HEK293 (cell line): ENCODE data around the gene PARD3.

Source experiments
- CTCF ChIA-PET: fragments of 350-600 bp; formaldehyde crosslinking; extraction: SDS; loops from one replicate; lab custom pipeline; 2021; ENCODE audit warnings: antibody characterized with exemption; lab: Yijun Ruan, JAX
- POLR2A ChIA-PET: fragments of 300-600 bp; formaldehyde crosslinking; extraction: SDS; loops from one replicate; lab custom pipeline; 2020; ENCODE audit warnings: antibody characterized with exemption, inconsistent platforms; lab: Yijun Ruan, JAX
- H3K27ac ChIP-seq: fragments of 200-500 bp; sonication (Bioruptor generic); 2 replicates; pipeline ENCODE4 v1.5.1; 2014; ENCODE audit warnings: low read depth, low read length, control low read depth, inconsistent platforms; ENCODE audit errors: extremely low read depth
- H3K36me3 ChIP-seq, 2 experiments: fragments of 200-500 bp in 1 of 2; sonication (Bioruptor generic) in 1 of 2; 1 replicate in 1 of 2; 2 replicates in 1 of 2; pipeline ENCODE4 v1.5.1; 2014 to 2017; ENCODE audit warnings: inconsistent platforms in 2 of 2, low read length in 2 of 2; ENCODE audit not compliant: control insufficient read depth in 2 of 2, insufficient read depth in 1 of 2
- H3K4me1 ChIP-seq: fragments of 200-500 bp; sonication (Bioruptor generic); 2 replicates; pipeline ENCODE4 v1.5.1; 2014; ENCODE audit warnings: mild to moderate bottlenecking, low read length, inconsistent platforms; ENCODE audit not compliant: control insufficient read depth, insufficient read depth
- H3K4me3 ChIP-seq: 2 replicates; pipeline ENCODE4 v1.5.1; 2011; ENCODE audit warnings: low read depth, mild to moderate bottlenecking, control low read depth, low read length, moderate library complexity
- H3K9me3 ChIP-seq: fragments of 200-500 bp; sonication (Bioruptor generic); 2 replicates; pipeline ENCODE4 v1.5.1; 2014; ENCODE audit warnings: low read depth, low read length, inconsistent platforms; ENCODE audit not compliant: control insufficient read depth, insufficient read depth
- GLIS1 ChIP-seq: fragments of 450-650 bp; formaldehyde crosslinking; IDR thresholded peaks from 2 replicates; pipeline ENCODE4 v1.5.1; 2016; ENCODE audit warnings: missing biosample characterization, missing genetic modification characterization
- PRDM2 ChIP-seq: fragments of 450-650 bp; formaldehyde crosslinking; IDR thresholded peaks from 2 replicates; pipeline ENCODE4 v1.5.1; 2016; ENCODE audit warnings: missing biosample characterization, missing genetic modification characterization, borderline replicate concordance
- SP2 ChIP-seq: fragments of 450-650 bp; formaldehyde crosslinking; IDR thresholded peaks from 2 replicates; pipeline ENCODE4 v1.5.1; 2016; ENCODE audit warnings: missing biosample characterization, missing genetic modification characterization
- ZIC2 ChIP-seq: fragments of 450-650 bp; formaldehyde crosslinking; IDR thresholded peaks from 2 replicates; pipeline ENCODE4 v1.5.1; 2016; ENCODE audit warnings: missing biosample characterization, missing genetic modification characterization
- ZNF2 ChIP-seq: fragments of 450-650 bp; formaldehyde crosslinking; IDR thresholded peaks from 2 replicates; pipeline ENCODE4 v1.5.1; 2016; ENCODE audit warnings: missing biosample characterization, missing genetic modification characterization
- ZNF221 ChIP-seq: fragments of 450-650 bp; formaldehyde crosslinking; IDR thresholded peaks from 2 replicates; pipeline ENCODE4 v1.5.1; 2017; ENCODE audit warnings: missing biosample characterization, missing genetic modification characterization, borderline replicate concordance
- ZNF335 ChIP-seq: fragments of 450-650 bp; formaldehyde crosslinking; conservative IDR thresholded peaks from 2 replicates; pipeline ENCODE4 v1.5.1; 2016; ENCODE audit warnings: missing biosample characterization, missing genetic modification characterization
- ZNF366 ChIP-seq: fragments of 450-650 bp; formaldehyde crosslinking; conservative IDR thresholded peaks from 2 replicates; pipeline ENCODE4 v1.5.1; 2016; ENCODE audit warnings: missing biosample characterization, missing genetic modification characterization
- ZNF394 ChIP-seq: fragments of 450-650 bp; formaldehyde crosslinking; IDR thresholded peaks from 2 replicates; pipeline ENCODE4 v1.5.1; 2016; ENCODE audit warnings: missing biosample characterization, missing genetic modification characterization, mild to moderate bottlenecking, moderate library complexity, borderline replicate concordance
- ZNF48 ChIP-seq: fragments of 450-650 bp; formaldehyde crosslinking; IDR thresholded peaks from 2 replicates; pipeline ENCODE4 v1.5.1; 2016; ENCODE audit warnings: missing biosample characterization, missing genetic modification characterization
- ZNF521 ChIP-seq: fragments of 450-650 bp; formaldehyde crosslinking; IDR thresholded peaks from 2 replicates; pipeline ENCODE4 v1.5.1; 2017; ENCODE audit warnings: missing biosample characterization, mild to moderate bottlenecking, missing genetic modification characterization
- ZNF571 ChIP-seq: fragments of 450-650 bp; formaldehyde crosslinking; IDR thresholded peaks from 2 replicates; pipeline ENCODE4 v1.5.0; 2017; ENCODE audit warnings: missing biosample characterization, missing genetic modification characterization
- ZNF621 ChIP-seq: fragments of 450-650 bp; formaldehyde crosslinking; IDR thresholded peaks from 2 replicates; pipeline ENCODE4 v1.5.1; 2017; ENCODE audit warnings: missing biosample characterization, missing genetic modification characterization
- ZNF624 ChIP-seq: fragments of 450-650 bp; formaldehyde crosslinking; IDR thresholded peaks from 2 replicates; pipeline ENCODE4 v1.5.1; 2017; ENCODE audit warnings: missing biosample characterization, missing genetic modification characterization
- ZSCAN5A ChIP-seq: fragments of 450-650 bp; formaldehyde crosslinking; IDR thresholded peaks from 2 replicates; pipeline ENCODE4 v1.5.1; 2016; ENCODE audit warnings: missing biosample characterization, missing genetic modification characterization
- TF ChIP-seq, protein P1 (sequence below): fragments of 450-650 bp; formaldehyde crosslinking; IDR thresholded peaks from 2 replicates; pipeline ENCODE4 v1.5.1; 2017; ENCODE audit warnings: missing biosample characterization, missing genetic modification characterization
- TF ChIP-seq, protein P2 (sequence below): fragments of 450-650 bp; formaldehyde crosslinking; IDR thresholded peaks from 2 replicates; pipeline ENCODE4 v1.5.1; 2016; ENCODE audit warnings: missing biosample characterization, missing genetic modification characterization
- TF ChIP-seq, protein P3 (sequence below): fragments of 450-650 bp; formaldehyde crosslinking; IDR thresholded peaks from 2 replicates; pipeline ENCODE4 v1.5.1; 2017; ENCODE audit warnings: missing biosample characterization, missing genetic modification characterization
- TF ChIP-seq, protein P4 (sequence below): fragments of 450-650 bp; formaldehyde crosslinking; IDR thresholded peaks from 2 replicates; pipeline ENCODE4 v1.5.1; 2016; ENCODE audit warnings: missing biosample characterization, missing genetic modification characterization

PARD3 gene

GRCh38 chr10:34080485-34081346, 734.4 kb downstream of the PARD3 start:
- Histone ChIP-seq H3K4me1 (no peaks in the 10 kb centered on the region), H3K4me3 (no peak overlapping the region), H3K27ac (no peak overlapping the region), H3K36me3 (no peaks in the 10 kb centered on the region), H3K9me3 (no peaks in the 10 kb centered on the region)
- ChIA-PET CTCF (no interaction called here), POLR2A (no interaction called here)
- TF ChIP-seq ZNF624 (no peak), ZNF521 (tag by site-specific recombination) (no peak), ZNF335 (tag by site-specific recombination) (no peak), ZSCAN5A (tag by site-specific recombination) (no peak), GLIS1 (no peak), ZNF394 (no peak), ZNF48 (tag by site-specific recombination) (no peak), ZNF571 (tag by site-specific recombination) (no peak), SP2 (tag by site-specific recombination) (no peak), PRDM2 (no peak), ZNF2 (tag by site-specific recombination) (no peak)
- TF ChIP-seq, protein P1, sequence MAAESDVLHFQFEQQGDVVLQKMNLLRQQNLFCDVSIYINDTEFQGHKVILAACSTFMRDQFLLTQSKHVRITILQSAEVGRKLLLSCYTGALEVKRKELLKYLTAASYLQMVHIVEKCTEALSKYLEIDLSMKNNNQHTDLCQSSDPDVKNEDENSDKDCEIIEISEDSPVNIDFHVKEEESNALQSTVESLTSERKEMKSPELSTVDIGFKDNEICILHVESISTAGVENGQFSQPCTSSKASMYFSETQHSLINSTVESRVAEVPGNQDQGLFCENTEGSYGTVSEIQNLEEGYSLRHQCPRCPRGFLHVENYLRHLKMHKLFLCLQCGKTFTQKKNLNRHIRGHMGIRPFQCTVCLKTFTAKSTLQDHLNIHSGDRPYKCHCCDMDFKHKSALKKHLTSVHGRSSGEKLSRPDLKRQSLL (tag by site-specific recombination) = no peak

- H3K27ac ChIP-seq = no peak overlapping the region
- H3K36me3 ChIP-seq = no peaks in the 10 kb centered on the region
- H3K9me3 ChIP-seq = no peaks in the 10 kb centered on the region
- H3K4me3 ChIP-seq = no peak overlapping the region
- H3K4me1 ChIP-seq = no peaks in the 10 kb centered on the region
- ChIA-PET CTCF (no interaction called here), POLR2A (no interaction called here)
- TF ChIP-seq ZNF621 (tag by site-specific recombination) (no peak), ZNF221 (tag by site-specific recombination) (no peak), ZNF366 (no peak), ZIC2 (tag by site-specific recombination) (no peak)
- TF ChIP-seq, protein P2, sequence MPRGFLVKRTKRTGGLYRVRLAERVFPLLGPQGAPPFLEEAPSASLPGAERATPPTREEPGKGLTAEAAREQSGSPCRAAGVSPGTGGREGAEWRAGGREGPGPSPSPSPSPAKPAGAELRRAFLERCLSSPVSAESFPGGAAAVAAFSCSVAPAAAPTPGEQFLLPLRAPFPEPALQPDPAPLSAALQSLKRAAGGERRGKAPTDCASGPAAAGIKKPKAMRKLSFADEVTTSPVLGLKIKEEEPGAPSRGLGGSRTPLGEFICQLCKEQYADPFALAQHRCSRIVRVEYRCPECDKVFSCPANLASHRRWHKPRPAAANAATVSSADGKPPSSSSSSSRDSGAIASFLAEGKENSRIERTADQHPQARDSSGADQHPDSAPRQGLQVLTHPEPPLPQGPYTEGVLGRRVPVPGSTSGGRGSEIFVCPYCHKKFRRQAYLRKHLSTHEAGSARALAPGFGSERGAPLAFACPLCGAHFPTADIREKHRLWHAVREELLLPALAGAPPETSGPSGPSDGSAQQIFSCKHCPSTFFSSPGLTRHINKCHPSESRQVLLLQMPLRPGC (tag by site-specific recombination) = no peak
- TF ChIP-seq, protein P3, sequence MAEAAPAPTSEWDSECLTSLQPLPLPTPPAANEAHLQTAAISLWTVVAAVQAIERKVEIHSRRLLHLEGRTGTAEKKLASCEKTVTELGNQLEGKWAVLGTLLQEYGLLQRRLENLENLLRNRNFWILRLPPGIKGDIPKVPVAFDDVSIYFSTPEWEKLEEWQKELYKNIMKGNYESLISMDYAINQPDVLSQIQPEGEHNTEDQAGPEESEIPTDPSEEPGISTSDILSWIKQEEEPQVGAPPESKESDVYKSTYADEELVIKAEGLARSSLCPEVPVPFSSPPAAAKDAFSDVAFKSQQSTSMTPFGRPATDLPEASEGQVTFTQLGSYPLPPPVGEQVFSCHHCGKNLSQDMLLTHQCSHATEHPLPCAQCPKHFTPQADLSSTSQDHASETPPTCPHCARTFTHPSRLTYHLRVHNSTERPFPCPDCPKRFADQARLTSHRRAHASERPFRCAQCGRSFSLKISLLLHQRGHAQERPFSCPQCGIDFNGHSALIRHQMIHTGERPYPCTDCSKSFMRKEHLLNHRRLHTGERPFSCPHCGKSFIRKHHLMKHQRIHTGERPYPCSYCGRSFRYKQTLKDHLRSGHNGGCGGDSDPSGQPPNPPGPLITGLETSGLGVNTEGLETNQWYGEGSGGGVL = no peak
- TF ChIP-seq, protein P4, sequence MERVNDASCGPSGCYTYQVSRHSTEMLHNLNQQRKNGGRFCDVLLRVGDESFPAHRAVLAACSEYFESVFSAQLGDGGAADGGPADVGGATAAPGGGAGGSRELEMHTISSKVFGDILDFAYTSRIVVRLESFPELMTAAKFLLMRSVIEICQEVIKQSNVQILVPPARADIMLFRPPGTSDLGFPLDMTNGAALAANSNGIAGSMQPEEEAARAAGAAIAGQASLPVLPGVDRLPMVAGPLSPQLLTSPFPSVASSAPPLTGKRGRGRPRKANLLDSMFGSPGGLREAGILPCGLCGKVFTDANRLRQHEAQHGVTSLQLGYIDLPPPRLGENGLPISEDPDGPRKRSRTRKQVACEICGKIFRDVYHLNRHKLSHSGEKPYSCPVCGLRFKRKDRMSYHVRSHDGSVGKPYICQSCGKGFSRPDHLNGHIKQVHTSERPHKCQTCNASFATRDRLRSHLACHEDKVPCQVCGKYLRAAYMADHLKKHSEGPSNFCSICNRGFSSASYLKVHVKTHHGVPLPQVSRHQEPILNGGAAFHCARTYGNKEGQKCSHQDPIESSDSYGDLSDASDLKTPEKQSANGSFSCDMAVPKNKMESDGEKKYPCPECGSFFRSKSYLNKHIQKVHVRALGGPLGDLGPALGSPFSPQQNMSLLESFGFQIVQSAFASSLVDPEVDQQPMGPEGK (tag by site-specific recombination) = no peak
Measured at GRCh38 chr10:34079702-34080484, 735.2 kb downstream of the PARD3 start.
